Esophagus muscularis mucosa (tissue), 4 donors: Measurements from ENCODE around the gene SHISA3. TPM values are rescaled to one million over a fixed set of nuclear protein-coding genes. Genes with fewer than 3 reads are reported as not detected.

ENCODE experiments used
- DNase-seq: peaks from one replicate; pipeline ENCODE4 v3.0.0-alpha.2; 2017; ENCODE audit errors: extremely low spot score
- H3K27ac ChIP-seq, 4 donors: fragments of 200-600 bp; sonication (generic); replicated peaks in 1 of 4; 1 replicate in 3 of 4; 2 replicates in 1 of 4; pipeline ENCODE4 v1.5.1; 2016 to 2019; ENCODE audit warnings: mild to moderate bottlenecking in 1 of 4
- H3K27me3 ChIP-seq, 4 donors: fragments of 200-600 bp; sonication (generic); one replicate each; pipeline versions ENCODE4 v1.5.1 to v1.6.0; 2016 to 2019
- H3K36me3 ChIP-seq, 4 donors: fragments of 200-600 bp; sonication (generic); one replicate each; pipeline ENCODE4 v1.5.1; 2016 to 2019
- H3K4me1 ChIP-seq, 4 donors: fragments of 200-600 bp; sonication (generic); one replicate each; pipeline ENCODE4 v1.5.1; 2016 to 2019
- H3K4me3 ChIP-seq, 4 donors: fragments of 200-600 bp; sonication (generic); 1 replicate in 2 of 4; 2 replicates in 2 of 4; pipeline ENCODE4 v1.5.1; 2016 to 2019; ENCODE audit warnings: mild to moderate bottlenecking in 4 of 4, moderate library complexity in 1 of 4
- H3K9me3 ChIP-seq, 4 donors: fragments of 200-600 bp; sonication (generic); 1 replicate in 3 of 4; 2 replicates in 1 of 4; pipeline ENCODE4 v1.5.1; 2016 to 2019
- EP300 ChIP-seq: sonication (generic); formaldehyde crosslinking; IDR thresholded peaks from one replicate; pipeline ENCODE4 v1.6.1; 2017; ENCODE audit warnings: antibody characterized with exemption
- POLR2A ChIP-seq: fragments of 450-650 bp; IDR thresholded peaks from one replicate; pipeline ENCODE4 v1.6.1; 2017; ENCODE audit warnings: antibody characterized with exemption, moderate library complexity, mild to moderate bottlenecking, low read depth
- POLR2AphosphoS5 ChIP-seq, 2 donors: sonication (generic); formaldehyde crosslinking; IDR thresholded peaks; one replicate each; pipeline ENCODE4 v1.6.1; 2017; ENCODE audit warnings: antibody characterized with exemption in 2 of 2
- WGBS: methylation state at CpG from one replicate; pipeline ENCODE4 v1.1.5; 2018; 5-methylcytosine and 5-hydroxymethylcytosine counted together
- intact Hi-C: fragments of 100-400 bp; cut with DNase I; formaldehyde crosslinking; loops from one replicate; pipeline ENCODE4 v1.15.1; 2023
- total RNA-seq, 4 donors: library from RNA; depleted of rRNA; stranded (reverse); fragments of >200 nt; gene quantifications; one replicate each; pipeline versions ENCODE4 v1.1.0 to v1.2.1, GENCODE V29; 2016
- TF ChIP-seq, protein P1 (sequence below), 3 experiments: fragments of 200-600 bp in 2 of 3; fragments of 450-650 bp in 1 of 3; sonication (generic) in 2 of 3; IDR thresholded peaks; one replicate each; pipeline ENCODE4 v1.5.1; 2017 to 2019; ENCODE audit warnings: antibody characterized with exemption in 3 of 3, mild to moderate bottlenecking in 2 of 3, moderate library complexity in 1 of 3

The SHISA3 gene
- total RNA-seq, 4 donors from 2014 or later = 9.1 to 38.6 (median 19.8) TPM

- TF ChIP-seq POLR2AphosphoS5 (IDR thresholded peaks at IDR 0.05) (no peak), POLR2A (no peak), EP300 (no peak)
- TF ChIP-seq, protein P1, sequence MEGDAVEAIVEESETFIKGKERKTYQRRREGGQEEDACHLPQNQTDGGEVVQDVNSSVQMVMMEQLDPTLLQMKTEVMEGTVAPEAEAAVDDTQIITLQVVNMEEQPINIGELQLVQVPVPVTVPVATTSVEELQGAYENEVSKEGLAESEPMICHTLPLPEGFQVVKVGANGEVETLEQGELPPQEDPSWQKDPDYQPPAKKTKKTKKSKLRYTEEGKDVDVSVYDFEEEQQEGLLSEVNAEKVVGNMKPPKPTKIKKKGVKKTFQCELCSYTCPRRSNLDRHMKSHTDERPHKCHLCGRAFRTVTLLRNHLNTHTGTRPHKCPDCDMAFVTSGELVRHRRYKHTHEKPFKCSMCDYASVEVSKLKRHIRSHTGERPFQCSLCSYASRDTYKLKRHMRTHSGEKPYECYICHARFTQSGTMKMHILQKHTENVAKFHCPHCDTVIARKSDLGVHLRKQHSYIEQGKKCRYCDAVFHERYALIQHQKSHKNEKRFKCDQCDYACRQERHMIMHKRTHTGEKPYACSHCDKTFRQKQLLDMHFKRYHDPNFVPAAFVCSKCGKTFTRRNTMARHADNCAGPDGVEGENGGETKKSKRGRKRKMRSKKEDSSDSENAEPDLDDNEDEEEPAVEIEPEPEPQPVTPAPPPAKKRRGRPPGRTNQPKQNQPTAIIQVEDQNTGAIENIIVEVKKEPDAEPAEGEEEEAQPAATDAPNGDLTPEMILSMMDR (IDR thresholded peaks at IDR 0.05) = no peak
- Histone ChIP-seq H3K9me3 (no peaks in the 10 kb centered on the region), H3K4me1 (no peaks in the 10 kb centered on the region), H3K27ac (no peak overlapping the region), H3K36me3 (peaks cover 0 to 27% (median 13%) of the 10 kb centered on the region in 4 donors), H3K4me3 (no peak overlapping the region), H3K27me3 (no peaks in the 10 kb centered on the region)
- intact Hi-C loops = no loop called here
- DNase-seq = no peak
- WGBS = 88% methylated on average over 19 of the region's 19 CpGs
These were observed 28.1 kb downstream of the SHISA3 start for GRCh38 chr4:42425146-42426065.

DNA sequence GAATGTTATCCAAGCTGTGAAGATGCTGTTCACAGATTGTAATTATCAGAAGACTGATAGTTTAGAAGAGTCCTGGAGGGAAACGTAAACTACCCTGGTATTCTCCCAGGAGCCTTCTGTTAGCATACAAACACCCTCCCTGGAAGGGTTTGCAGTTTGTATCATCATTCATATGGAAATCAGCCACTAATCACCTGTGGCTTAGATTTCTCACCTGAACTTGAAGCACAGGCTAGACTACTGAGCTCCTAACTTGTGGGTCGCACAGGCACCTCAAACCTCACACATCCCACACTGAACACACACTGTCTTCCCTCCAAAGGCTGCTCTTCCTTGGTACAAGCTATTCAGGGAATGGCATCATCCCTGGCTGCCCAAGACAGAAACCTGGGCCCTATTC lies 30.7 kb downstream of the SHISA3 start:
- no peak for TF ChIP-seq POLR2A
- no peak for TF ChIP-seq POLR2AphosphoS5 (IDR thresholded peaks at IDR 0.05)
- TF ChIP-seq, protein P1 (IDR thresholded peaks at IDR 0.05) = no peak
- TF ChIP-seq EP300 = no peak
- intact Hi-C loops = no loop called here
- DNase-seq = no peak
- no peak overlapping the region for H3K27ac ChIP-seq
- H3K4me3 ChIP-seq = no peak overlapping the region
- no peaks in the 10 kb centered on the region for H3K9me3 ChIP-seq
- H3K4me1 ChIP-seq = no peaks in the 10 kb centered on the region
- H3K36me3 ChIP-seq = peaks cover 0 to 10% (median 4%) of the 10 kb centered on the region in 4 donors
- H3K27me3 ChIP-seq = no peaks in the 10 kb centered on the region
- WGBS = 71% methylated on average over 2 of the region's 2 CpGs

GRCh38 chr4:42436928-42437565 lies 39.8 kb downstream of the SHISA3 start:
- no peaks in the 10 kb centered on the region for H3K27me3 ChIP-seq
- no peaks in the 10 kb centered on the region for H3K4me1 ChIP-seq
- H3K4me3 ChIP-seq = no peak overlapping the region
- intact Hi-C loops = no loop called here
- no peaks in the 10 kb centered on the region for H3K9me3 ChIP-seq
- 71% methylated on average over 7 of the region's 7 CpGs for WGBS
- H3K27ac ChIP-seq = no peak overlapping the region
- H3K36me3 ChIP-seq = peaks cover 0 to 14% (median 7%) of the 10 kb centered on the region in 4 donors
- no peak for TF ChIP-seq EP300
- no peak for DNase-seq

DNA sequence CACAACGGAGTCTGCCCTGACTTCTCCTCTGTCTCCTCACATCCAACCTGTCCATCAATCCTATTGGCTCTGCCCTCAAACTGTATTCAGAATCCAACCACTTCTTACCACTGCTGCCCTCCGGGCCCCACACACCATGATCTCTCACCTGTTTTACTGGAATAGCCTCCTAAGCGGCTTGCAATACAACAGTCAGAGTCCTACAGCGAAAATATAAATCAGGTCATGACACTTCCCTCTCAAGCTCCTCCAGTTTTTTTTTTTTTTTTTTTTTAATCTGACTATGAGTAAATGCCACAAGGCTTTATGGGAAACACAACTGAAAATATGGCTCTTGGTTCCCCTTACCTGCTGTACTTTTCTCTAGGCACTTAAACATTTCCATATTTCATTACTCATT lies 42.8 kb downstream of the SHISA3 start:
- peaks cover 0 to 26% (median 13%) of the 10 kb centered on the region in 4 donors for H3K36me3 ChIP-seq

More for the DNA sequence above, 42.8 kb downstream of the SHISA3 start:
- no peaks in the 10 kb centered on the region for H3K4me1 ChIP-seq
- H3K27me3 ChIP-seq = no peaks in the 10 kb centered on the region
- intact Hi-C loops = no loop called here
- H3K4me3 ChIP-seq = no peak overlapping the region
- no peaks in the 10 kb centered on the region for H3K9me3 ChIP-seq
- no peak overlapping the region for H3K27ac ChIP-seq
- WGBS = 96% methylated on average over 4 of the region's 4 CpGs
- DNase-seq = no peak
- TF ChIP-seq, protein P1 (IDR thresholded peaks at IDR 0.05) = no peak
- TF ChIP-seq EP300 (no peak), POLR2A (no peak), POLR2AphosphoS5 (IDR thresholded peaks at IDR 0.05) (no peak)
